Ovary (tissue), 9 donors: Measurements from ENCODE around the gene KIF13A. TPM values are rescaled to one million over a fixed set of nuclear protein-coding genes. Genes with fewer than 3 reads are reported as not detected.
"Not testable (repeated sequence)": the region's sequence is repeated elsewhere in the genome, so short reads cannot be mapped to it uniquely, and the experiment has no call there.

Source experiments
- DNase-seq, 5 donors: peaks; one replicate each; pipeline ENCODE4 v3.0.0-alpha.2; 2019 to 2020
- H3K27ac ChIP-seq, 2 donors: fragments of 200-600 bp; one replicate each; pipeline versions ENCODE4 v1.5.1 to v1.8.0; 2019 to 2022
- H3K27me3 ChIP-seq: fragments of 200-600 bp; one replicate; pipeline ENCODE4 v1.8.0; 2022
- H3K36me3 ChIP-seq: fragments of 200-600 bp; sonication (generic); one replicate; pipeline ENCODE4 v1.5.1; 2019
- H3K4me1 ChIP-seq: one replicate; pipeline ENCODE4 v1.8.1; 2013; ENCODE audit warnings: mild to moderate bottlenecking, moderate library complexity; ENCODE audit not compliant: insufficient read depth
- H3K4me3 ChIP-seq: fragments of 200-600 bp; sonication (generic); one replicate; pipeline ENCODE4 v1.5.1; 2017
- H3K9me3 ChIP-seq, 2 donors: fragments of 200-600 bp in 1 of 2; sonication (generic) in 1 of 2; one replicate each; pipeline versions ENCODE4 v1.5.1 to v1.8.1; 2013 to 2019; ENCODE audit warnings: mild to moderate bottlenecking in 1 of 2, moderate library complexity in 1 of 2
- EP300 ChIP-seq: sonication (generic); formaldehyde crosslinking; IDR thresholded peaks from one replicate; pipeline ENCODE4 v1.6.1; 2017; ENCODE audit warnings: antibody characterized with exemption
- POLR2A ChIP-seq: fragments of 450-650 bp; IDR thresholded peaks from one replicate; pipeline ENCODE4 v1.6.1; 2017; ENCODE audit warnings: antibody characterized with exemption, mild to moderate bottlenecking, moderate library complexity
- WGBS, 3 donors: extraction: QIAGEN DNeasy Blood & Tissue Kit in 1 of 3; methylation state at CpG; one replicate each; pipeline versions ENCODE4 v1.1.5 to v1.1.7; 2013 to 2017; 5-methylcytosine and 5-hydroxymethylcytosine counted together
- intact Hi-C, 4 donors: fragments of 100-400 bp; cut with DNase I; formaldehyde crosslinking; loops; one replicate each; pipeline versions ENCODE4 v1.11.0 to v1.15.1; 2022 to 2023
- polyA plus RNA-seq, 2 donors: library from polyadenylated mRNA; stranded (reverse); fragments of 200-250 nt in 1 of 2; fragments of 350-450 nt in 1 of 2; fragmentation: Illumina TruSeq in 1 of 2; extraction: RNeasy Lipid Tissue Mini Kit (QIAGEN cat#74804) in 1 of 2; gene quantifications; one replicate each; pipeline ENCODE4 v1.2.3, GENCODE V29; 2013 to 2014
- total RNA-seq, 7 donors: library from RNA; depleted of rRNA in 2 of 7; stranded (reverse); fragments of >200 nt in 2 of 7; fragmentation: NEBNext Ultra II Directional in 3 of 7; extraction: Animal tissue kit (Norgen Biotek cat#: 25700) in 3 of 7; gene quantifications; one replicate each; pipeline versions ENCODE4 v1.1.0 to v1.2.4, GENCODE V29; 2016 to 2023
- TF ChIP-seq, protein P1 (sequence below), 3 donors: fragments of 450-650 bp in 2 of 3; fragments of 200-600 bp in 1 of 3; IDR thresholded peaks; one replicate each; pipeline versions ENCODE4 v1.5.1 to v1.8.0; 2016 to 2022; ENCODE audit warnings: antibody characterized with exemption in 3 of 3, mild to moderate bottlenecking in 1 of 3
- donor health status: DM: no; HTN: no; CAD: no; lungs with moderate emphysema.
- donor health status: DM: no; HTN: no; CAD: no.
- donor health status: Bipolar disorder and iron deficiency.
- donor health status: DM: yes; HTN: yes; CAD: no.
- donor health status: DM: no; HTN: no; CAD: no.
- donor health status: DM: yes; HTN: yes; CAD: no.

KIF13A gene
- total and polyA plus RNA-seq, 9 donors: 18.4 to 44.4 (median 38.0) TPM

DNA sequence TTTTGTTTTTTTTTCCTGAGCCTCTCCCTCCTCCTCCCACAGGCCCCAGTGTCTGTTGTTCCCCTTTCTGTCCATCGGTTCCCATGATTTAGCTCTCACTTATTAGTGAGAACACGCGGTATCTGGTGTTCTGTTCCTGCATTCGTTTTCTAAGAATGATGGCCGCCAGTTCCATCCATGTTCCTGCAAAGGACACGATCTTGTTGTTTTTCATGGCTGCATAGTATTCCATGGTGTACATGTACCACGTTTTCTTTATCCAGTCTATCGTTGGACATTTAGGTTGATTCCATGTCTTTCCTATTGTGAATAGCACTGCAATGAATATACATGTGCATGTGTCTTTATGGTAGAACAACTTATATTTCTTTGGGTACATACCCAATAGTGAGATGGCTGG lies 175.1 kb downstream of the KIF13A start:
- no peaks in the 10 kb centered on the region for H3K27me3 ChIP-seq
- H3K9me3 ChIP-seq: no peaks in the 10 kb centered on the region
- no peaks in the 10 kb centered on the region for H3K4me1 ChIP-seq
- H3K27ac ChIP-seq: no peak overlapping the region
- no peaks in the 10 kb centered on the region for H3K36me3 ChIP-seq
- DNase-seq: no peak
- H3K4me3 ChIP-seq: no peak overlapping the region
- TF ChIP-seq EP300: no peak
- TF ChIP-seq, protein P1, sequence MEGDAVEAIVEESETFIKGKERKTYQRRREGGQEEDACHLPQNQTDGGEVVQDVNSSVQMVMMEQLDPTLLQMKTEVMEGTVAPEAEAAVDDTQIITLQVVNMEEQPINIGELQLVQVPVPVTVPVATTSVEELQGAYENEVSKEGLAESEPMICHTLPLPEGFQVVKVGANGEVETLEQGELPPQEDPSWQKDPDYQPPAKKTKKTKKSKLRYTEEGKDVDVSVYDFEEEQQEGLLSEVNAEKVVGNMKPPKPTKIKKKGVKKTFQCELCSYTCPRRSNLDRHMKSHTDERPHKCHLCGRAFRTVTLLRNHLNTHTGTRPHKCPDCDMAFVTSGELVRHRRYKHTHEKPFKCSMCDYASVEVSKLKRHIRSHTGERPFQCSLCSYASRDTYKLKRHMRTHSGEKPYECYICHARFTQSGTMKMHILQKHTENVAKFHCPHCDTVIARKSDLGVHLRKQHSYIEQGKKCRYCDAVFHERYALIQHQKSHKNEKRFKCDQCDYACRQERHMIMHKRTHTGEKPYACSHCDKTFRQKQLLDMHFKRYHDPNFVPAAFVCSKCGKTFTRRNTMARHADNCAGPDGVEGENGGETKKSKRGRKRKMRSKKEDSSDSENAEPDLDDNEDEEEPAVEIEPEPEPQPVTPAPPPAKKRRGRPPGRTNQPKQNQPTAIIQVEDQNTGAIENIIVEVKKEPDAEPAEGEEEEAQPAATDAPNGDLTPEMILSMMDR (IDR thresholded peaks at IDR 0.05): no peak
- TF ChIP-seq POLR2A: no peak
- WGBS, 3 donors: 96 to 99% (median 96%) methylated on average over 8 of the region's 8 CpGs
- intact Hi-C loops: loop anchor here in 1 of 4 donors (10.0 kb wide), 1 partner anchor 208 kb away; the partner anchor contains the start of gene FAM8A1

DNA sequence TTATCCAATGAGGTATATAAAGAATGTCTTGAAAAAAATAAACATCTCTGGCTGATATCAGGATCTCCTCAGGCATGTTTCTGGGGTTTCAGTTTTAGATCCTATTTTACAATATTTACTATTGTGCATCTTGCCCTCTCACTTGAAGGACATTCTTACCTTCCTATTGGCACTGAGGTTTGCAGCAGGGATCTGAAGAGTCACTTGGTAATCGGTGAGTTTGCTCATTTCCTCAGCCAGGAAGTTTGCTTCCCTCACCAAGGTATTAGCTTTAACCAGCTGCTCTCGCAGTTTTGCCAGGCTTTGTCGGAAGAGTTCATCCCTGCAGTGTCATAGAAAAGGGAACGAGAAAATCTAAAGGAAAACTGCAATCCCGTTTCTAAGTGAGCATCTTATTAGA lies 178.8 kb downstream of the KIF13A start:
- Histone ChIP-seq H3K27me3 (no peaks in the 10 kb centered on the region), H3K27ac (no peak overlapping the region), H3K4me3 (no peak overlapping the region), H3K9me3 (no peaks in the 10 kb centered on the region), H3K36me3 (no peaks in the 10 kb centered on the region), H3K4me1 (no peaks in the 10 kb centered on the region)
- no peak for DNase-seq
- no peak for TF ChIP-seq EP300
- no peak for TF ChIP-seq POLR2A
- TF ChIP-seq, protein P1 (IDR thresholded peaks at IDR 0.05): no peak
- intact Hi-C loops: loop anchor here in 3 of 4 donors (10.0 kb wide), 2 partner anchors 224 to 654 kb away; no protein-coding TSS in a partner anchor
- 93 to 96% (median 94%) methylated on average over 5 of the region's 5 CpGs for WGBS, 3 donors

- 96 to 99% (median 98%) methylated on average over 5 of the region's 5 CpGs for WGBS, 3 donors
- H3K36me3 ChIP-seq, H3K4me3 ChIP-seq, H3K9me3 ChIP-seq, H3K27ac ChIP-seq, H3K27me3 ChIP-seq, DNase-seq, H3K4me1 ChIP-seq: not testable (repeated sequence)
- intact Hi-C loops: loop anchor here in 3 of 4 donors (10.0 kb wide), 2 partner anchors 223 to 653 kb away; no protein-coding TSS in a partner anchor
Measured at GRCh38 chr6:17807431-17807830, 180.0 kb downstream of the KIF13A start.

- H3K4me3 ChIP-seq: no peak overlapping the region
- TF ChIP-seq POLR2A (no peak), EP300 (no peak)
- TF ChIP-seq, protein P1 (IDR thresholded peaks at IDR 0.05): no peak
- H3K36me3 ChIP-seq: no peaks in the 10 kb centered on the region
- no peaks in the 10 kb centered on the region for H3K9me3 ChIP-seq
- no peak for DNase-seq
- 90 to 93% (median 92%) methylated on average over 5 of the region's 5 CpGs for WGBS, 3 donors
- intact Hi-C loops: loop anchor here in 3 of 4 donors (10.0 kb wide), 2 partner anchors 219 to 649 kb away; no protein-coding TSS in a partner anchor
- H3K4me1 ChIP-seq: no peaks in the 10 kb centered on the region
- H3K27ac ChIP-seq: no peak overlapping the region
- no peaks in the 10 kb centered on the region for H3K27me3 ChIP-seq
Measured at GRCh38 chr6:17803409-17803808, 184.0 kb downstream of the KIF13A start.

DNA sequence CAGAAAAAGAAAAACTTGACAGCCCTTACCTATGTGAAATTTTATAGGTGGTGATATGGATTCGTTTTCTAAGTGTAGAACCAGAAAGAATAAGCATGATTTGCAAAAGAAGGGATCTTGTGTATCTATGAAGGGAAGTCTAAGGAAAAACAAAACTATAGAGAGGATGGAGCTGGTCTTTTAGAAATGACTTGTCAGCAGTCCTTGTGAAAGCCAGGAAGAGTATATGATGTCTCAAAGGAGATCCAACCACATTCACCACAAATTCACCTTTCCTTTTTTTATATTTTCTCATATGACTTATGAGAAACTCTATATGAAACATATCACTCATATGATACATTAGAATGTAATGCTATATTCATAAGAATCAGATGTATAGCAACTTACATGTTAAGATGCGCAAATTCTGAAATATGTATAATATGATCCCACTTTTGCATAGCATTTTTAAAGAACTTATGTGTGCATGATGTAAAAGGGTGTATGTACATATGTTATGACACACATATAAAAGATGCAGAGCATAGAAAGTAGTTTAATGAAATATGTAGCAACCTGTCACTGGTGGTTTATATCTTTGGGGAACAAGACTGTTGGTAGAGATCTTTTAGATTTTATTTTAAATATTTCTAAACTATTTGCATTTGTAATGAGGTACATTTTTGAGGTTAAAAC lies 188.8 kb downstream of the KIF13A start:
- no peaks in the 10 kb centered on the region for H3K27me3 ChIP-seq
- intact Hi-C loops: no loop called here
- 88 to 89% (median 88%) methylated on average over 2 of the region's 2 CpGs for WGBS, 3 donors

More for the DNA sequence above, 188.8 kb downstream of the KIF13A start:
- Histone ChIP-seq H3K4me3 (no peak overlapping the region), H3K27ac (no peak overlapping the region), H3K36me3 (no peaks in the 10 kb centered on the region), H3K4me1 (no peaks in the 10 kb centered on the region), H3K9me3 (no peaks in the 10 kb centered on the region)
- no peak for DNase-seq
- TF ChIP-seq, protein P1 (IDR thresholded peaks at IDR 0.05): no peak
- TF ChIP-seq EP300: no peak
- TF ChIP-seq POLR2A: no peak
